NCI-H187 (cell line): ENCODE results near the gene ELF4.
"Not testable (repeated sequence)": the region's sequence is repeated elsewhere in the genome, so short reads cannot be mapped to it uniquely, and the experiment has no call there.

Experiments
- DNase-seq, 2 experiments: peaks; one replicate each; lab custom pipeline; 2025; lab: John Stamatoyannopoulos, UW

Gene ELF4

GRCh38 chrX:130110379-130111219 is at the start of gene ELF4:
TSS of gene ELF4 (minus strand) at chrX:130110497. CDS start at chrX:130081330, 29,167 bp downstream.
- no peak for DNase-seq

- no peak for DNase-seq
These were observed 49.5 kb upstream of the ELF4 start for GRCh38 chrX:130159776-130160175.

- no peak for DNase-seq
These were observed 48.0 kb upstream of the ELF4 start for GRCh38 chrX:130158311-130158710.

GRCh38 chrX:130155564-130155963 is 45.3 kb upstream of the ELF4 start:
- no peak for DNase-seq

GRCh38 chrX:130147631-130148030 is 37.3 kb upstream of the ELF4 start:
- no peak for DNase-seq

- no peak for DNase-seq
These were observed 34.8 kb upstream of the ELF4 start for GRCh38 chrX:130145123-130145522.

- no peak for DNase-seq
These were observed 34.2 kb upstream of the ELF4 start for GRCh38 chrX:130144509-130144908.

- peak; percentile 8 to 28 for DNase-seq
These were observed 29.3 kb upstream of the ELF4 start for GRCh38 chrX:130139474-130140201.

- no peak for DNase-seq
These were observed 26.7 kb upstream of the ELF4 start for GRCh38 chrX:130136961-130137360.

- no peak for DNase-seq
These were observed 26.2 kb upstream of the ELF4 start for GRCh38 chrX:130136496-130136895.

- no peak for DNase-seq
These were observed 20.7 kb upstream of the ELF4 start for GRCh38 chrX:130130990-130131389.

GRCh38 chrX:130125091-130125874 is 15.0 kb upstream of the ELF4 start:
- no peak for DNase-seq

GRCh38 chrX:130124577-130124976 is 14.3 kb upstream of the ELF4 start:
- DNase-seq = no peak

- DNase-seq = no peak
These were observed 11.2 kb upstream of the ELF4 start for GRCh38 chrX:130121505-130121800.

GRCh38 chrX:130120746-130121504 is 10.6 kb upstream of the ELF4 start:
- DNase-seq = no peak

- no peak for DNase-seq
These were observed 10.0 kb upstream of the ELF4 start for GRCh38 chrX:130120321-130120731.

- DNase-seq = no peak
These were observed 9.1 kb upstream of the ELF4 start for GRCh38 chrX:130119312-130119898.

- DNase-seq = no peak
These were observed 8.4 kb upstream of the ELF4 start for GRCh38 chrX:130118441-130119311.

- no peak for DNase-seq
These were observed 6.9 kb upstream of the ELF4 start for GRCh38 chrX:130117166-130117565.

- DNase-seq = not testable (repeated sequence)
These were observed 5.0 kb upstream of the ELF4 start for GRCh38 chrX:130115119-130115885.
